ENCODE data around the gene SCOC. TPM values are rescaled to one million over a fixed set of nuclear protein-coding genes. Genes with fewer than 3 reads are reported as not detected.
A peak's percentile ranks its signal among the peaks of the same experiment; 100 is the strongest.

SCOC gene
- 65.2 and 109 TPM in 2 replicates for total RNA-seq (2016; rRNA removed; fragmentation: Illumina TruSeq; extraction: Trizol)
- 13.9 and 14.2 TPM in 2 replicates for total RNA-seq (2016; cell fraction: cytosol; rRNA removed; fragmentation: Illumina TruSeq; extraction: Trizol; ENCODE audit: low read depth)
- total RNA-seq (2016; cell fraction: insoluble cytoplasmic fraction; rRNA removed; fragmentation: Illumina TruSeq; extraction: Trizol), result 67.4 and 119 TPM in 2 replicates
- total RNA-seq (2016; cell fraction: membrane; rRNA removed; fragmentation: Illumina TruSeq; extraction: Trizol), result 53.8 and 61.3 TPM in 2 replicates
- 32.5 and 36.2 TPM in 2 replicates for total RNA-seq (2016; cell fraction: nucleus; rRNA removed; fragmentation: Illumina TruSeq; extraction: Trizol)
- polyA plus RNA-seq (2011; rRNA removed), result 32.1 and 43.8 TPM in 2 replicates
- polyA plus RNA-seq (2011; cell fraction: cytosol; rRNA removed), result 13.6 and 25.8 TPM in 2 replicates
- 3.8 and 9.0 TPM in 2 replicates for polyA plus RNA-seq (2011; cell fraction: nucleus; rRNA removed)
- 53.3 and 65.3 TPM in 2 replicates for polyA plus RNA-seq (2012)
- polyA plus RNA-seq (2016; cell fraction: cytosol; fragmentation: Illumina TruSeq; extraction: Trizol; ENCODE audit: low read depth), result 18.3 and 24.5 TPM in 2 replicates
- polyA plus RNA-seq (2016; cell fraction: insoluble cytoplasmic fraction; fragmentation: Illumina TruSeq; extraction: Trizol; ENCODE audit: low read depth), result 171 and 196 TPM in 2 replicates
- 64.7 and 72.0 TPM in 2 replicates for polyA plus RNA-seq (2016; cell fraction: membrane; fragmentation: Illumina TruSeq; extraction: Trizol; ENCODE audit: low read depth)
- polyA plus RNA-seq (2016; cell fraction: nucleus; fragmentation: Illumina TruSeq; extraction: Trizol; ENCODE audit: insufficient read depth, low read depth), result 63.8 and 74.4 TPM in 2 replicates
- polyA minus RNA-seq (2011; rRNA and poly(A)+ RNA removed; ENCODE audit: low replicate concordance), result 0.51 and 9.0 TPM in 2 replicates
- 24.9 and 26.9 TPM in 2 replicates for polyA minus RNA-seq (2011; cell fraction: cytosol; rRNA and poly(A)+ RNA removed)
- 28.3 and 30.2 TPM in 2 replicates for polyA minus RNA-seq (2011; cell fraction: nucleus; rRNA and poly(A)+ RNA removed)
- Bru-seq, nascent RNA, result percentile 52 among the genes with signal in this experiment
- percentile 67 among the genes with signal in this experiment for BruChase-seq, experiment 1, labeled RNA remaining after a 6-hour chase
- percentile 54 among the genes with signal in this experiment for BruChase-seq, experiment 2, labeled RNA remaining after a 2-hour chase
- long read RNA-seq, experiment 1, transcript SCOC-211 (4 exons, 1,959 nt), result major isoform, 60 of 67 reads
- long read RNA-seq, experiment 1, partial matches to known transcripts, result 4 of 67 reads
- long read RNA-seq, experiment 1, other reads (novel, unspliced or antisense), result 0 of 67 reads
- long read RNA-seq, experiment 2, partial matches to known transcripts, result 1 of 79 reads
- long read RNA-seq, experiment 2, other reads (novel, unspliced or antisense), result 75 of 79 reads

DNA sequence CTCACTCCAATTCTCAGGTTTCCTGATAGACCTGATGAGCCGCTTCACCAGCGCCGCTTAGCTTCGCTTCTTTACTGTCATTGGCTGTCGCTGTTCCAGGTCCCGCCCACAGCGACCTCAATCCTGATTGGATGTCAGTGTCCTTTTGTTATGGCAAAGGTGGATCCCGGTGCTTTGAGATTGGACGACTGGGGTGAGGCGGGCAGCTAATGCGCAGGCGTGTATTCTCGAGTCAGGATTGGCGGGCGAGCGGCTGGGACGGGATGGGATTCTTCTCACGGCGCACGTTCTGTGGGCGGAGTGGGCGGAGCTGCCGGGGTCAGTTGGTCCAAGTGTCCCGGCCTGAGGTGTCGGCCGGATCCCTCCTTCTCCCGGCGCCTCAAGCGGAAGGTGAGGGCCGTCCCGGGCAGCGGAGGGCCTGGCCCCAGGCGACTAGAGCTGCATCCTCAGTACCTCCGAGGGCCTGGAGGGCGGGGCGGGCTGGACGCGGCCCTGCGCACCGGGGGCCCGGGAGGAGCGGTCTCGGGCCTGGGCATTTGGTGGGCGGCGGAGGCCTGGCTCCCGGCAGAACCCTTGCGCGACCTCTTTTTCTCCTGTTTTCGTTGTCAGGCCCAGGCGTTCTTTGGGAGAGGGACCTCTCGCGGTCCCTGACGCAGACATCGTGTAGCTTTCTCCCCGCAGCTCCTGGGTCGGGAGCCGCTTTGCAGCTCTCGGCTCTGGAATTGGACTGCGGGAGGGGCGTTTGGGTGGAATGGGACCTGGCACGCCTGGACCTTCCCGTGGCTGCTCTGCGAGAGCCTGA, at the start of gene SCOC:
Gene SCOC (plus strand): TSS at position 319 of the 802 bp plus-strand sequence. CDS start 5,525 bp downstream, outside the sequence.
- peaks cover 45% of the 10 kb centered on the region for H3K4me1 ChIP-seq (ENCODE audit: insufficient read depth, low read length)
- in situ Hi-C loops (cut with HindIII; ENCODE audit: extremely low pct_ligation_motif_present, low pct_unique_long_range_greater_than_20kb) (no loop called here), intact Hi-C loops (cut with micrococcal nuclease; ENCODE audit: unreplicated experiment) (loop anchor here (1.0 to 2.0 kb wide), 4 partner anchors 15 to 382 kb away; partner anchors contain the start of genes CLGN and ELMOD2)
- H3K4me2 ChIP-seq (ENCODE audit: low read depth, low read length), result peak within 1 kb of the TSS; percentile 94
- no peaks in the 10 kb centered on the region for H3K27me3 ChIP-seq (ENCODE audit: control insufficient read depth in 1 of 2, insufficient read depth in 2 of 2, low read length in 2 of 2)
- peak within 1 kb of the TSS; percentile 78 to 86 (median 85) for H3K4me3 ChIP-seq (replicated peaks in 1 of 3; ENCODE audit: insufficient read depth in 1 of 3, low read depth in 2 of 3, low read length in 3 of 3)
- 0% methylated on average over 23 of the region's 63 CpGs for WGBS (ENCODE audit: low lambda C conversion rate)
- H3K36me3 ChIP-seq (replicated peaks in 1 of 2; ENCODE audit: control insufficient read depth in 1 of 2, insufficient read depth in 2 of 2, low read length in 2 of 2), result no peaks in the 10 kb centered on the region
- no peaks in the 10 kb centered on the region; the same call in none of the 2 replicates for H4K20me1 ChIP-seq (ENCODE audit: insufficient read depth, low read length)
- POLR2A ChIA-PET, result interaction anchor here (0.7 to 4.1 kb wide), 13 partner anchors 10 to 708 kb away, joined by 3 to 56 read pairs (median 5); partner anchors contain the start of genes CLGN, ELMOD2 and MGST2
- peak; percentile 99 for DNase-seq (ENCODE audit: low spot score)
- FAIRE-seq, result peak; percentile 95
- peak within 1 kb of the TSS; percentile 83 for H3K9ac ChIP-seq (ENCODE audit: insufficient read depth, low read depth, low read length)
- no TSS peak for BruUV-seq (replicated peaks)
- ATAC-seq, result peak; percentile 96
- peak within 1 kb of the TSS; percentile 93 for H2AFZ ChIP-seq (ENCODE audit: low read length)
- no peaks in the 10 kb centered on the region for H3K9me3 ChIP-seq (ENCODE audit: low read length)
- CTCF ChIA-PET (ENCODE audit: low intra/inter-chr PET ratio, low total read pairs), result interaction anchor here (2.9 kb wide), 1 partner anchor 14 kb away, joined by 12 read pairs; no protein-coding TSS in a partner anchor
- peaks cover 47% of the 10 kb centered on the region for H3K79me2 ChIP-seq (ENCODE audit: insufficient read depth, low read length)
- peak within 1 kb of the TSS; percentile 85 for H3K27ac ChIP-seq (ENCODE audit: extremely low read length, insufficient read depth, low read length)
- TF ChIP-seq BCL3 (CRISPR knock-in tag; IDR thresholded peaks at IDR 0.05) (peak; percentile 70), BHLHE40 (IDR thresholded peaks at IDR 0.05; ENCODE audit: low read length) (peak; percentile 83), ZFAT (CRISPR knock-in tag; conservative IDR thresholded peaks at IDR 0.05) (0 out of 2 replicates have a peak, but pooled peaks have one; percentile 66), ZFP37 (CRISPR knock-in tag; IDR thresholded peaks at IDR 0.05; ENCODE audit: borderline replicate concordance) (0 out of 2 replicates have a peak, but pooled peaks have one; percentile 53), NFATC3 (CRISPR knock-in tag; IDR thresholded peaks at IDR 0.05) (no peak), CHD4 (IDR thresholded peaks at IDR 0.05; ENCODE audit: borderline replicate concordance, low read length) (no peak), KIAA2018 (CRISPR knock-in tag; IDR thresholded peaks at IDR 0.05; ENCODE audit: borderline replicate concordance) (peak; percentile 40; the same call in 1 of the 2 replicates)
